Ishikawa (cell line): ENCODE data around the gene ZDBF2.

ENCODE experiments used
- CEBPB ChIP-seq: IDR thresholded peaks from 2 replicates; pipeline ENCODE4 v1.6.1; 2012
- EP300 ChIP-seq: IDR thresholded peaks from 2 replicates; pipeline ENCODE4 v1.6.1; 2012; ENCODE audit warnings: borderline replicate concordance
- FOXM1 ChIP-seq: IDR thresholded peaks from 2 replicates; pipeline ENCODE4 v1.6.1; 2012; ENCODE audit warnings: low read depth, borderline replicate concordance
- MAX ChIP-seq: IDR thresholded peaks from 2 replicates; pipeline ENCODE4 v1.6.1; 2012
- NFIC ChIP-seq: IDR thresholded peaks from 2 replicates; pipeline ENCODE4 v1.6.1; 2012
- RAD21 ChIP-seq: IDR thresholded peaks from 2 replicates; pipeline ENCODE4 v1.6.1; 2012; ENCODE audit warnings: low read depth
- TAF1 ChIP-seq: IDR thresholded peaks from 2 replicates; pipeline ENCODE4 v1.6.1; 2012; ENCODE audit warnings: low read depth, mild to moderate bottlenecking
- TCF12 ChIP-seq: IDR thresholded peaks from 2 replicates; pipeline ENCODE4 v1.6.1; 2012; ENCODE audit warnings: low read depth
- YY1 ChIP-seq: IDR thresholded peaks from 2 replicates; pipeline ENCODE4 v1.6.1; 2012; ENCODE audit warnings: low read depth

- TF ChIP-seq RAD21, result no peak
- TF ChIP-seq MAX, result no peak
- TF ChIP-seq CEBPB, result no peak
- TF ChIP-seq NFIC, result no peak
- TF ChIP-seq FOXM1, result no peak
- no peak for TF ChIP-seq TCF12
- TF ChIP-seq TAF1, result no peak
- TF ChIP-seq YY1, result no peak
- no peak for TF ChIP-seq EP300
Measured at GRCh38 chr2:206267567-206267966, 6.9 kb upstream of the ZDBF2 start.
